HepG2 (cell line): ENCODE data around the gene TMEM100. TPM values are rescaled to one million over a fixed set of nuclear protein-coding genes. Genes with fewer than 3 reads are reported as not detected.
A peak's percentile ranks its signal among the peaks of the same experiment; 100 is the strongest.

ENCODE experiments used
- ARID5B ChIP-seq: IDR thresholded peaks from 2 replicates; pipeline ENCODE4 v1.4.0; 2020; ENCODE audit warnings: mild to moderate bottlenecking, missing genetic modification reagents
- ELF3 ChIP-seq: IDR thresholded peaks from 2 replicates; pipeline ENCODE4 v1.6.1; 2016; ENCODE audit warnings: missing genetic modification reagents, missing compliant biosample characterization
- EP300 ChIP-seq, 3 experiments: sonication (generic) in 1 of 3; formaldehyde crosslinking in 1 of 3; IDR thresholded peaks; 2 replicates each; pipeline versions ENCODE4 v1.5.1 to v1.6.1; 2011 to 2020; ENCODE audit warnings: low read depth in 2 of 3, low read length in 2 of 3, borderline replicate concordance in 1 of 3, improper control_type of control experiment in 1 of 3, mild to moderate bottlenecking in 1 of 3, missing genetic modification reagents in 1 of 3, moderate library complexity in 1 of 3
- GPN1 ChIP-seq: sonication (generic); formaldehyde crosslinking; IDR thresholded peaks from 2 replicates; pipeline ENCODE4 v1.5.1; 2020; ENCODE audit warnings: missing genetic modification reagents, borderline replicate concordance
- HDAC2 ChIP-seq: sonication (generic); formaldehyde crosslinking; IDR thresholded peaks from 2 replicates; pipeline ENCODE4 v1.4.0; 2020; ENCODE audit warnings: missing genetic modification reagents
- HNF4G ChIP-seq, 2 experiments: sonication (generic) in 1 of 2; formaldehyde crosslinking in 1 of 2; IDR thresholded peaks; 2 replicates each; pipeline versions ENCODE4 v1.4.0 to v1.6.1; 2011 to 2020; ENCODE audit warnings: borderline replicate concordance in 2 of 2, low read depth in 2 of 2, mild to moderate bottlenecking in 2 of 2, low read length in 1 of 2, missing genetic modification reagents in 1 of 2, moderate library complexity in 1 of 2
- HOXA3 ChIP-seq: sonication (generic); formaldehyde crosslinking; IDR thresholded peaks from 2 replicates; pipeline ENCODE4 v1.5.0; 2020; ENCODE audit warnings: missing genetic modification reagents
- KMT2A ChIP-seq: sonication (generic); formaldehyde crosslinking; IDR thresholded peaks from 2 replicates; pipeline ENCODE4 v1.4.0; 2020; ENCODE audit warnings: missing genetic modification reagents
- NFYC ChIP-seq: IDR thresholded peaks from 2 replicates; pipeline ENCODE4 v1.6.1; 2016; ENCODE audit warnings: missing genetic modification reagents, missing compliant biosample characterization
- NKX3-1 ChIP-seq: sonication (generic); formaldehyde crosslinking; IDR thresholded peaks from 2 replicates; pipeline ENCODE4 v1.5.0; 2020; ENCODE audit warnings: missing genetic modification reagents
- PHF21A ChIP-seq: sonication (generic); formaldehyde crosslinking; IDR thresholded peaks from 2 replicates; pipeline ENCODE4 v1.5.0; 2020; ENCODE audit warnings: mild to moderate bottlenecking, missing genetic modification reagents
- POGZ ChIP-seq: sonication (generic); formaldehyde crosslinking; IDR thresholded peaks from 2 replicates; pipeline ENCODE4 v1.4.0; 2020; ENCODE audit warnings: mild to moderate bottlenecking, missing genetic modification reagents
- SETDB1 ChIP-seq: sonication (generic); formaldehyde crosslinking; IDR thresholded peaks from 2 replicates; pipeline ENCODE4 v1.5.1; 2020; ENCODE audit warnings: missing genetic modification reagents, mild to moderate bottlenecking, borderline replicate concordance
- SIN3A ChIP-seq: IDR thresholded peaks from 2 replicates; pipeline ENCODE4 v1.6.1; 2011; ENCODE audit warnings: low read depth, mild to moderate bottlenecking, control low read depth, low read length, borderline replicate concordance
- TMF1 ChIP-seq: sonication (generic); formaldehyde crosslinking; IDR thresholded peaks from 2 replicates; pipeline ENCODE4 v1.8.1; 2022; ENCODE audit warnings: low read depth, missing genetic modification reagents
- ZNF292 ChIP-seq: sonication (generic); formaldehyde crosslinking; IDR thresholded peaks from 2 replicates; pipeline ENCODE4 v1.8.1; 2022; ENCODE audit warnings: mild to moderate bottlenecking, low read depth, missing genetic modification reagents, borderline replicate concordance
- ZNF333 ChIP-seq: sonication (generic); formaldehyde crosslinking; IDR thresholded peaks from 2 replicates; pipeline ENCODE4 v1.4.0; 2020; ENCODE audit warnings: mild to moderate bottlenecking, missing genetic modification reagents, borderline replicate concordance
- ZSCAN29 ChIP-seq: sonication (generic); formaldehyde crosslinking; conservative IDR thresholded peaks from 2 replicates; pipeline ENCODE4 v1.4.0; 2020; ENCODE audit warnings: mild to moderate bottlenecking, missing genetic modification reagents
- polyA plus RNA-seq, 8 experiments: library from polyadenylated mRNA; depleted of rRNA in 3 of 8; stranded (reverse) in 7 of 8; unstranded in 1 of 8; fragments of >200 nt; fragmentation: Illumina TruSeq in 4 of 8; extraction: Trizol in 4 of 8; gene quantifications; 2 replicates each; pipeline versions ENCODE4 v1.2.1 to v1.2.3, GENCODE V29; 2011 to 2016; ENCODE audit warnings: low read depth in 4 of 8, missing spikeins in 1 of 8, mixed read lengths in 1 of 8; ENCODE audit not compliant: insufficient read depth in 1 of 8
- total RNA-seq, 5 experiments: library from RNA; depleted of rRNA; stranded (reverse); fragments of >200 nt; fragmentation: Illumina TruSeq; extraction: Trizol; gene quantifications; 2 replicates each; pipeline ENCODE4 v1.2.3, GENCODE V29; 2016; ENCODE audit warnings: low read depth in 1 of 5
- TF ChIP-seq, protein P1 (sequence below): sonication (generic); formaldehyde crosslinking; IDR thresholded peaks from 2 replicates; pipeline ENCODE4 v1.5.0; 2020; ENCODE audit warnings: mild to moderate bottlenecking, missing genetic modification reagents, borderline replicate concordance
- TF ChIP-seq, protein P2 (sequence below), 2 experiments: sonication (generic) in 1 of 2; formaldehyde crosslinking in 1 of 2; IDR thresholded peaks; 2 replicates each; pipeline versions ENCODE4 v1.4.0 to v1.6.1; 2018 to 2020; ENCODE audit warnings: missing genetic modification reagents in 2 of 2, borderline replicate concordance in 1 of 2, low read depth in 1 of 2, mild to moderate bottlenecking in 1 of 2, missing biosample characterization in 1 of 2

Gene TMEM100
- total and polyA plus RNA-seq, 2 of the 13 experiments (the other 11 are each of a cell fraction or from before 2014, with no cell fraction given) = not detected

DNA sequence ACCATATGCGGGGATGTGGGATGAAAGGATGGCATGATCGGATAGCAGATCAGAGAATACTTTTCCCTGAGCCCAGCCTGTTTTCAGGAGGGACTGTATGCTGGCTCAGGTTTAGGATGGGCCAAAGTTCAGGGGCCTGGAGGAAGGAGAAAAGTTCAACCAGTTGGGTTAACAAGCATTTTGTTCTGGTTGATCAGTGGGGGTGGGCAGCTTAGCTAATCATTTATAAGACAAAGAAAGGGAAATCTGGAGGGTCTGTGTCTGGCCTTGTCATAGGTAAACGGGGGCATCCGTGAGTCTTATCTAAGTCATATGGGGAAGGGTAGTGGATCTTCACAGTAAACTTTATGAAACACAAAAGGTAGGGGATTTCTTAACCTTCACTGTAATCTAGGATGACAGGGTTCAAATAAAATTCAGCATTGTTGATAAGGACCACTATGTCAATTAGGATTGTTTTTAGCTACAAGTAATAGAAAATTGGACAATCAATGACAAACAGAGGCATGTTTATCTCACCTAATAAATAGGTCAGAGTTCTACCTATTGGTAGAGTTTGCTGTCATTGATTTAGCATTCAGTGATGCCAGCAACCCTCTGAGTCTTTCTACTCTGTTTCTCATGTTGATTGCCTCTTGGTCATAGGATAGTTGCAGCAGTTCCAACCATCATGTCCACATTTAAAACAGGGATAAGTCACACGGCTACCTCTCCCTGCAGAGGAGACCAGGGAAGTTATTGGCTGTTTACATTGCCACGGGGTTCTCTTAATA lies 39.6 kb upstream of the TMEM100 start (continued):
- TF ChIP-seq, protein P1, sequence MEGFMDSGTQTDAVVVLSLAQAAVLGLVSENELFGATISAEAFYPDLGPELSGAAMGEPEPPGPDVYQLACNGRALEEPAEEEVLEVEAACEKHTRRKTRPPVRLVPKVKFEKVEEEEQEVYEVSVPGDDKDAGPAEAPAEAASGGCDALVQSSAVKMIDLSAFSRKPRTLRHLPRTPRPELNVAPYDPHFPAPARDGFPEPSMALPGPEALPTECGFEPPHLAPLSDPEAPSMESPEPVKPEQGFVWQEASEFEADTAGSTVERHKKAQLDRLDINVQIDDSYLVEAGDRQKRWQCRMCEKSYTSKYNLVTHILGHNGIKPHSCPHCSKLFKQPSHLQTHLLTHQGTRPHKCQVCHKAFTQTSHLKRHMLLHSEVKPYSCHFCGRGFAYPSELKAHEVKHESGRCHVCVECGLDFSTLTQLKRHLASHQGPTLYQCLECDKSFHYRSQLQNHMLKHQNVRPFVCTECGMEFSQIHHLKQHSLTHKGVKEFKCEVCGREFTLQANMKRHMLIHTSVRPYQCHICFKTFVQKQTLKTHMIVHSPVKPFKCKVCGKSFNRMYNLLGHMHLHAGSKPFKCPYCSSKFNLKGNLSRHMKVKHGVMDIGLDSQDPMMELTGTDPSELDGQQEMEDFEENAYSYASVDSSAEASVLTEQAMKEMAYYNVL (CRISPR knock-in tag) = peak; percentile 86; the same call in 1 of the 2 replicates
- peak; percentile 85 for TF ChIP-seq HNF4G (IDR thresholded peaks at IDR 0.05; ENCODE audit: borderline replicate concordance, low read depth, low read length)
- peak; percentile 76; the same call in 1 of the 2 replicates for TF ChIP-seq HNF4G (CRISPR knock-in tag; IDR thresholded peaks at IDR 0.05; ENCODE audit: borderline replicate concordance, low read depth)
- TF ChIP-seq EP300 (IDR thresholded peaks at IDR 0.05; ENCODE audit: low read depth in 2 of 2, low read length in 2 of 2) = peak in 1 of 2 experiments; percentile 80; a peak in 2 of 4 replicates
- no peak for TF ChIP-seq EP300 (CRISPR knock-in tag; IDR thresholded peaks at IDR 0.05; ENCODE audit: borderline replicate concordance)
- no peak for TF ChIP-seq TMF1 (CRISPR knock-in tag)
- 0 out of 2 replicates have a peak, but pooled peaks have one; percentile 23 for TF ChIP-seq KMT2A
- TF ChIP-seq ZNF333 = no peak
- TF ChIP-seq ZNF292 (CRISPR knock-in tag) = peak; percentile 52; the same call in 1 of the 2 replicates
- TF ChIP-seq SETDB1 (CRISPR knock-in tag) = no peak
- TF ChIP-seq GPN1 (CRISPR knock-in tag) = no peak
- TF ChIP-seq HOXA3 (CRISPR knock-in tag) = peak; percentile 47; the same call in 1 of the 2 replicates
- TF ChIP-seq, protein P2, sequence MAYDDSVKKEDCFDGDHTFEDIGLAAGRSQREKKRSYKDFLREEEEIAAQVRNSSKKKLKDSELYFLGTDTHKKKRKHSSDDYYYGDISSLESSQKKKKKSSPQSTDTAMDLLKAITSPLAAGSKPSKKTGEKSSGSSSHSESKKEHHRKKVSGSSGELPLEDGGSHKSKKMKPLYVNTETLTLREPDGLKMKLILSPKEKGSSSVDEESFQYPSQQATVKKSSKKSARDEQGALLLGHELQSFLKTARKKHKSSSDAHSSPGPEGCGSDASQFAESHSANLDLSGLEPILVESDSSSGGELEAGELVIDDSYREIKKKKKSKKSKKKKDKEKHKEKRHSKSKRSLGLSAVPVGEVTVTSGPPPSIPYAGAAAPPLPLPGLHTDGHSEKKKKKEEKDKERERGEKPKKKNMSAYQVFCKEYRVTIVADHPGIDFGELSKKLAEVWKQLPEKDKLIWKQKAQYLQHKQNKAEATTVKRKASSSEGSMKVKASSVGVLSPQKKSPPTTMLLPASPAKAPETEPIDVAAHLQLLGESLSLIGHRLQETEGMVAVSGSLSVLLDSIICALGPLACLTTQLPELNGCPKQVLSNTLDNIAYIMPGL (CRISPR knock-in tag; IDR thresholded peaks at IDR 0.05; ENCODE audit: borderline replicate concordance in 1 of 2, low read depth in 1 of 2) = 0 out of 4 replicates have a peak, but pooled peaks of 1 of the 2 experiments have one; percentile 27
- peak; percentile 56; the same call in 1 of the 2 replicates for TF ChIP-seq ELF3 (CRISPR knock-in tag)
- TF ChIP-seq PHF21A (CRISPR knock-in tag) = peak; percentile 76; the same call in 1 of the 2 replicates
- TF ChIP-seq SIN3A = 0 out of 2 replicates have a peak, but pooled peaks have one; percentile 34
- 0 out of 2 replicates have a peak, but pooled peaks have one; percentile 61 for TF ChIP-seq ZSCAN29 (CRISPR knock-in tag)
- peak; percentile 77 for TF ChIP-seq POGZ
- peak; percentile 56 for TF ChIP-seq HDAC2 (CRISPR knock-in tag)
- TF ChIP-seq NFYC = no peak
- peak; percentile 71 for TF ChIP-seq ARID5B (CRISPR knock-in tag)
- no peak for TF ChIP-seq NKX3-1
